Fibroblast of lung (primary cell): ENCODE measurements around the gene KNG1. TPM values are rescaled to one million over a fixed set of nuclear protein-coding genes. Genes with fewer than 3 reads are reported as not detected.

Experiments
- DNase-seq, 2 donors: peaks; one replicate each; pipeline versions ENCODE4 v3.0.0 to v3.0.0-alpha.2; 2010; ENCODE audit warnings: low read depth in 2 of 2
- H2AFZ ChIP-seq: 2 replicates; pipeline ENCODE4 v1.5.1; 2012; ENCODE audit warnings: low read length, control low read depth, inconsistent platforms
- H3K27ac ChIP-seq: 2 replicates; pipeline ENCODE4 v1.5.1; 2011; ENCODE audit warnings: low read length, control low read depth; ENCODE audit not compliant: insufficient read depth
- H3K27me3 ChIP-seq: 2 replicates; pipeline ENCODE4 v1.5.1; 2011; ENCODE audit warnings: mild to moderate bottlenecking, low read length; ENCODE audit not compliant: control insufficient read depth, insufficient read depth
- H3K36me3 ChIP-seq: 2 replicates; pipeline ENCODE4 v1.5.1; 2011; ENCODE audit warnings: low read length; ENCODE audit not compliant: control insufficient read depth, insufficient read depth
- H3K4me1 ChIP-seq: 2 replicates; pipeline ENCODE4 v1.5.1; 2011; ENCODE audit warnings: low read length; ENCODE audit not compliant: control insufficient read depth, insufficient read depth; ENCODE audit errors: extremely low read depth
- H3K4me2 ChIP-seq: 2 replicates; pipeline ENCODE4 v1.5.1; 2011; ENCODE audit warnings: low read length, control low read depth; ENCODE audit not compliant: insufficient read depth; ENCODE audit errors: extremely low read depth
- H3K4me3 ChIP-seq, 4 experiments: fragments of 200-600 bp in 1 of 4; sonication (generic) in 1 of 4; replicated peaks in 1 of 4; 2 replicates each; pipeline ENCODE4 v1.5.1; 2011 to 2016; ENCODE audit warnings: low read length in 4 of 4, low read depth in 3 of 4, mild to moderate bottlenecking in 3 of 4, control low read depth in 2 of 4, inconsistent platforms in 1 of 4, mixed read lengths in 1 of 4; ENCODE audit not compliant: insufficient read depth in 1 of 4; ENCODE audit errors: control extremely low read depth in 1 of 4
- H3K79me2 ChIP-seq: 2 replicates; pipeline ENCODE4 v1.5.1; 2012; ENCODE audit warnings: mild to moderate bottlenecking, low read length, inconsistent platforms; ENCODE audit not compliant: control insufficient read depth, insufficient read depth
- H3K9ac ChIP-seq: 2 replicates; pipeline ENCODE4 v1.5.1; 2011; ENCODE audit warnings: mild to moderate bottlenecking, low read length, control low read depth; ENCODE audit not compliant: insufficient read depth
- H3K9me3 ChIP-seq: 2 replicates; pipeline ENCODE4 v1.5.1; 2012; ENCODE audit warnings: low read depth, low read length; ENCODE audit not compliant: control insufficient read depth, insufficient read depth
- H4K20me1 ChIP-seq: 2 replicates; pipeline ENCODE4 v1.5.1; 2011; ENCODE audit warnings: low read length; ENCODE audit not compliant: control insufficient read depth, insufficient read depth; ENCODE audit errors: extremely low read depth
- CTCF ChIP-seq, 2 donors: IDR thresholded peaks in 1 of 2; conservative IDR thresholded peaks in 1 of 2; 1 replicate in 1 of 2; 2 replicates in 1 of 2; pipeline ENCODE4 v1.5.1; 2011 to 2012; ENCODE audit warnings: low read length in 2 of 2, control low read depth in 1 of 2, inconsistent platforms in 1 of 2, low read depth in 1 of 2, mild to moderate bottlenecking in 1 of 2
- EZH2 ChIP-seq: IDR thresholded peaks from 2 replicates; pipeline ENCODE4 v1.5.1; 2012; ENCODE audit warnings: low read length, control low read depth, mild to moderate bottlenecking; ENCODE audit errors: missing control alignments
- polyA plus RNA-seq, 2 donors: library from polyadenylated mRNA; depleted of rRNA in 1 of 2; stranded (reverse) in 1 of 2; unstranded in 1 of 2; fragments of >200 nt; gene quantifications; 2 replicates each; pipeline ENCODE4 v1.2.1, GENCODE V29; 2011 to 2012; ENCODE audit warnings: missing spikeins in 1 of 2
- total RNA-seq: library from RNA; depleted of rRNA; stranded (reverse); fragments of >200 nt; gene quantifications from 2 replicates; pipeline ENCODE4 v1.2.1, GENCODE V29; 2014

The KNG1 gene
- total and polyA plus RNA-seq, 2 donors (not counting 1 experiment from before 2014, with no cell fraction given), result not detected

GRCh38 chr3:186679151-186679550 is 38.0 kb upstream of the KNG1 start:
- Histone ChIP-seq H4K20me1 (no peaks in the 10 kb centered on the region), H3K27me3 (peaks cover 2% of the 10 kb centered on the region), H3K79me2 (no peaks in the 10 kb centered on the region), H3K9me3 (no peaks in the 10 kb centered on the region), H3K27ac (no peak overlapping the region), H3K9ac (no peak overlapping the region), H3K4me2 (no peak overlapping the region), H2AFZ (no peak overlapping the region), H3K36me3 (no peaks in the 10 kb centered on the region), H3K4me1 (no peaks in the 10 kb centered on the region), H3K4me3 (no peak overlapping the region)
- DNase-seq, result no peak
- TF ChIP-seq EZH2 (no peak), CTCF (conservative IDR thresholded peaks at IDR 0.05 in 1 of 2, IDR thresholded peaks at IDR 0.05 in 1 of 2; ENCODE audit: low read depth in 1 of 2, low read length in 2 of 2) (no peak)

- TF ChIP-seq CTCF (conservative IDR thresholded peaks at IDR 0.05 in 1 of 2, IDR thresholded peaks at IDR 0.05 in 1 of 2; ENCODE audit: low read depth in 1 of 2, low read length in 2 of 2), result no peak
- TF ChIP-seq EZH2, result no peak
- DNase-seq, result no peak
- Histone ChIP-seq H3K79me2 (no peaks in the 10 kb centered on the region), H3K9me3 (no peaks in the 10 kb centered on the region), H3K27ac (no peak overlapping the region), H3K4me1 (no peaks in the 10 kb centered on the region), H3K4me2 (no peak overlapping the region), H3K36me3 (no peaks in the 10 kb centered on the region), H3K9ac (no peak overlapping the region), H2AFZ (no peak overlapping the region), H4K20me1 (no peaks in the 10 kb centered on the region), H3K27me3 (no peaks in the 10 kb centered on the region), H3K4me3 (no peak overlapping the region)
These were observed 36.3 kb upstream of the KNG1 start for GRCh38 chr3:186680869-186681268.

- no peaks in the 10 kb centered on the region for H3K4me1 ChIP-seq
- DNase-seq, result no peak
- no peak overlapping the region for H3K27ac ChIP-seq
- no peak overlapping the region for H3K4me3 ChIP-seq
- no peak for TF ChIP-seq EZH2
- TF ChIP-seq CTCF (conservative IDR thresholded peaks at IDR 0.05 in 1 of 2, IDR thresholded peaks at IDR 0.05 in 1 of 2; ENCODE audit: low read depth in 1 of 2, low read length in 2 of 2), result no peak
- H3K9me3 ChIP-seq, result no peaks in the 10 kb centered on the region
- H3K36me3 ChIP-seq, result no peaks in the 10 kb centered on the region
- no peaks in the 10 kb centered on the region for H4K20me1 ChIP-seq
- H3K27me3 ChIP-seq, result no peaks in the 10 kb centered on the region
- no peak overlapping the region for H2AFZ ChIP-seq
- no peak overlapping the region for H3K9ac ChIP-seq
- H3K4me2 ChIP-seq, result no peak overlapping the region
- H3K79me2 ChIP-seq, result no peaks in the 10 kb centered on the region
These were observed 34.3 kb upstream of the KNG1 start for GRCh38 chr3:186682812-186683211.
